HG03575 (cell line): ENCODE data around the gene TRAF2.

Source experiments
- ATAC-seq: cut with Tn5 transposase; IDR thresholded peaks from one replicate; pipeline ENCODE4 v1.9.1; 2021; ENCODE audit not compliant: unreplicated experiment, insufficient number of reproducible peaks, low FRiP score; ENCODE audit errors: extremely low read depth

Gene TRAF2

DNA sequence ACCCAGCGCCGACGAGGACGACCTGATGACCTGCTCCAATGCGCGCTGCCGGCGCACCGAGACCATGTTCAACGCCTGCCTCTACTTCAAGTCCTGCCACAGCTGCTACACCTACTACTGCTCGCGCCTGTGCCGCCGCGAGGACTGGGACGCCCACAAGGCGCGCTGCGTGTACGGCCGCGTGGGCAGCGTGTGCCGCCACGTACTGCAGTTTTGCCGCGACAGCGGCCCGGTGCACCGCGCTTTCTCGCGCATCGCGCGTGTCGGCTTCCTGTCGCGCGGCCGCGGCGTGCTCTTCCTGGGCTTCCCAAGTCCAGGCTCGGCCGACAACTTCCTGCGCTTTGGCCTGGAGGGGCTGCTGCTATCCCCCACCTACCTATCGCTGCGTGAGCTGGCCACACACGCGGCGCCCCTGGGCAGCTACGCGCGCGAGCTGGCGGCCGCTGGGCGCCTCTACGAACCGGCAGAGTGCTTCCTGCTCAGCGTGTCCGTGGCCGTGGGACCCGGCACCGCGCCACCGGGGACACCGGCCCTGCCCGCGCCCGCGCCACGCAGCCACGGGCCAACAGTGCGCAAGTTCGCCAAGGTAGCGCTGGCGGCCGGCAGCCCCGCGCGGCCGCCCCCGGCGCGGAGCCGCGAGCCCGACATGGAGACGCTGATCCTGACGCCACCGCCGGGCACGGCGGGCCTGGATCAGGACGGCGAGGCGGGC lies 39.8 kb upstream of the TRAF2 start:
- ATAC-seq: no peak

DNA sequence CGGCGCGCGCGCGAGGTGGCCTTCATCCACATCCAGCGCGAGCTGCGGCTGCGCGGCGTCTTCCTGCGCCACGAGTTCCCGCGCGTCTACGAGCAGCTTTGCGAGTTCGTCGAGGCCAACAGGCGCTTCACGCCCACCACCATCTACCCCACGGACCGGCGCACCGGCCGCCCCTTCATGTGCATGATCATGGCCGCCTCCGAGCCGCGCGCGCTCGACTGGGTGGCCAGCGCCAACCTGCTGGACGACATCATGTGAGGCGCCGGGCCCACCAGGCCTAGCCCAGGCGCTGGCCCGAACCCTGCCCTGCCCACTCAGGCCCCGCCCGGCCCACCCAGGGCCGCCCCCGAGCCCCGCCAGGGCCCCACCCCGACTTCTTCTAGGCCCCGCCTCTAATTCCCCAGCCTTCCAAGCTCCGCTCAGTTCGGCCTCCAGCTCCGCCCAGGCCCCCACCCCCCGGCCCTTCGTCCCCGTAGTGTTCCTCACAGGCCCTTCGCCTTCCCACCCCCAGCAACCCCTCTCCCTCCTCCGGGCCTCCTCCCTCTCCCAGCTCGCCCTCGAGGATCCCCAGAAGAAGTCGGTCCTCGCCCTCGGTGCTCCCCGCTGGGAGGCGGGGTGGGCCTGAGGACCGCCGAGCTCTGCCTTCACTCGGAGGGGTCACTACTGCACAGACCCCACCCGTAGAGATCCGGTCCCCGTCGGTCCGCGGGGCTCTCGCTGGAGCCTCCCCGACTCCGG lies 39.1 kb upstream of the TRAF2 start:
- ATAC-seq: no peak

DNA sequence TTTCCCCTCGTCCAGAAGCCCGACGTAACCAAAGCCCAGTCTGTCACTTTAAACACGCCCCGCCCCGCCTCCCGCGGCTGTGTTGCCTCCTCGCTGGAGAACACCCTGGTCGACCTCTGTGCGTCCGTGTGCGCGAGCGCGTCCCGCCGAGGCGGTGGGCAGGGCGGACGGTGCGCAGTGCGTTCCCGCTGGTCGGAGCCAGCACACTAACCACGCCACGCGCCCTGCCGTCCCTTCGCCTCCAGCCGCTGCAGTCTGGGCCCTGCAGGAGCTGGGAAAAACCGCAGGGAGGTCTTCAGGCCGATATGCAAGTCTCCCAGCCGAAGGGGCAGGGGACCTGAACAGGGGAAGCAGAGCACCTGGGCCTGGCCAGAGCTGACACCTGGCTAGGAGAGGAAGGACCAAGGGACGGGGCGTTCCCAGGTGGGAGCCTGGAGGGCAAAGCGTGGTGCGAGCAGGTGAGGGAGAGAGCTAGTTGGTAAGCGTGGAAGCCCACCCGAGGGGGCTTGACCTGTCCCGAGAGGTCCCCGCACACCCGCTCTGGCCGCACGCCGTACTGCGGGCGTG lies 38.4 kb upstream of the TRAF2 start:
- no peak for ATAC-seq

DNA sequence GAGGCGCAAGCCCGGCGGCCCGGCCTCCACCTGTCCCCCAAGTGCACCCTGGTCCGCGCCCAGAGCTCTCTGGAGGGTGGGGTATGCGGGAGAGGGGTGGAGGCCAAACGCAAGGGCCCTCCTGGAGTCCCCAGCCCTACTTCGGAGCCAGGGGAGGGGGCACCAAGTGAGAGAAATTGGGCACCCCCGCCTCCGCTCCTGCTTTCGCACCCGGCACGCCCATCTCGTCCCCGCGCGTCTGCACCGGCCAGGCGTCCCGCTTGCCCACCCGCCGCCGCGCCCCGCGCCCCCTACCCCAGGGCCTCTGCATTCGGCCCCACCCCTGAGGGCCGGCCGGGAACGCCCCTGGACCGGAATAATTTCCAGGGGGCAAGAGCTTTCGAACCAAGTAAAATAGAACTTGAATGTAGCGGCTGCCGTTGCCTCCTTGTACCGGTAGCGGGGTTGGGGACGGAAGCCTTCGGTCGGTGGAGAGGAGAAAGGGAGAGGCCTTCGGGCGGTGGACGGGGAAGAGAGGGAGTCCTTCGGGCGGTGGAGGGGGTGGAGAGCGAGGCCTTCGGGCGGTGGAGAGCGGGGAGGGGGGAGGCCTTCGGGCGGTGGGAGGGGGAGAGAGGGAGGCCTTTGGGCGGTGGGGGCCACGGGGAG lies 37.8 kb upstream of the TRAF2 start:
- no peak for ATAC-seq

DNA sequence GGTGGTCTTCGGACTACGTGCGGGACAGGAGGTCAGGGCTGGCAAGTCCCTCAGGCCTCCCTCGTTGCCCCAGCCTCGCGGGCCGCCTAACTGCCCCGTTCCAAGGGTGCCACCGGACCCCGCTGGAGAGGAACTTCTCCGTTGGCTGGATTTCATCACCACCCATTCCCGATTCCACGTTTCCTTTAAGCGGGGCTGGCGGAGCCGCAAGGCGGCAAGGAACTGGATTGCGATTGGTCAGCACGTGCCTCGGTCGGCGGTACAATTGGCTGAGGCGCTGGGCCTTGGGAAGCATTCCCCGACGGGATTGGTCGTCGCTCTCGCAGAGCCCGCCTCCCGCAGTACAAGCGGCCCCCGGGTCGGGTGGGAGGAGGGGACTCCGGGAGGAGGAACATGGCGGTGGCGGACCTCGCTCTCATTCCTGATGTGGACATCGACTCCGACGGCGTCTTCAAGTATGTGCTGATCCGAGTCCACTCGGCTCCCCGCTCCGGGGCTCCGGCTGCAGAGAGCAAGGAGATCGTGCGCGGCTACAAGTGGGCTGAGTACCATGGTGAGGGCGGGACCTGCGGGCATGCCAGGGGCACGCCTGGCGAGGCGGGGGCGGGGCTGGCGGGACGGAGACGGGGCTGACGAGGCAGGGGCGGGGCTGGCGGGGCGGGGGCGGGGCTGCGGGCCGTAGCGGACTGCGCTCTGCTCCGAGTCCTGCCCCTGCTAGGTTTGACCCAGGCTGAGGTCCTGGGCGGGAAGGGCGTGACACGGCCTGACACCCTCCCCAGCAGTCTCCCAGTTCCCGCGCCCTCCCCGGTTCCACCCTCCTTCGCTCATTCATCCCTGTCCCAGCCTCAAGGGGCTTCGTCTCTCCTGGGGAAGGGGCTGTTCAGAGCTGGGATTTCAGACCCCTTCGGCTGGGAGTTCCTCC lies 37.0 kb upstream of the TRAF2 start, which contains the start of gene PHPT1:
Gene PHPT1 (plus strand): TSS at position 372 of the 922 bp plus-strand sequence. CDS start 22 bp downstream, at position 394.
- ATAC-seq: peak; percentile 41

DNA sequence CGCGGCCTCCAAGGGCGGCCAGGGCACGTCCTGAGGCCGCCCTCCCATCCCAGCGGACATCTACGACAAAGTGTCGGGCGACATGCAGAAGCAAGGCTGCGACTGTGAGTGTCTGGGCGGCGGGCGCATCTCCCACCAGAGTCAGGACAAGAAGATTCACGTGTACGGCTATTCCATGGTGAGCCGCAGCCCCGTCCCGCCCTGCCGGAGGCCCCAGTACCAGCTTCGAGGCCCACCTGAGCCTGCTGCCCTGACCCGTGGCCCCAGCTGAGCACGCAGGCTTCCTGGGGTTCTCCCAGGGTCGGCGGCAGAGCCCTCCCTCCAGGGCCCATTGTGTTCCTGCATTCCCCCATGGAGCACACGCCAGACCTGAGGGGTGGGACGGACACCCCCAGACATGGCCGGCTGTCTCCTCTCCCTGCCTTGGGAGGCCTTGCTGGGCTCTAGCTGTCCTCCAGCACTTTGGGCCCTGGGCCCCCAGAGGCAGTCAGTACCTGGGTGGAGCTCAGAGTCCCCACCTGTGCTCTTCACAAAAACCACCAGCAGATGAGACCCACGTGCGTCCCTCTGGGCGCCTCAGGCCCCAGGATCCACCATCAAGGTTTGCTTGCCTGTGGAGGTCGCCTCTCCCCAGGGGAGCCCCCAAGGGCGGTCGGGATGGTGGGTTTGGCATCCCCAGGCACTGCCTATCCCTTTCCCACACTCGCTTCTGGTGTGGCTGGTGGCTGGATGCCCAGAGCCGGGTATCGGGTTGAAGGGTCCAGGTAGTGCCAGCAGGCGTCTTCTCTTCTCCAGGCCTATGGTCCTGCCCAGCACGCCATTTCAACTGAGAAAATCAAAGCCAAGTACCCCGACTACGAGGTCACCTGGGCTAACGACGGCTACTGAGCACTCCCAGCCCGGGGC lies 36.1 kb upstream of the TRAF2 start:
- ATAC-seq: no peak

DNA sequence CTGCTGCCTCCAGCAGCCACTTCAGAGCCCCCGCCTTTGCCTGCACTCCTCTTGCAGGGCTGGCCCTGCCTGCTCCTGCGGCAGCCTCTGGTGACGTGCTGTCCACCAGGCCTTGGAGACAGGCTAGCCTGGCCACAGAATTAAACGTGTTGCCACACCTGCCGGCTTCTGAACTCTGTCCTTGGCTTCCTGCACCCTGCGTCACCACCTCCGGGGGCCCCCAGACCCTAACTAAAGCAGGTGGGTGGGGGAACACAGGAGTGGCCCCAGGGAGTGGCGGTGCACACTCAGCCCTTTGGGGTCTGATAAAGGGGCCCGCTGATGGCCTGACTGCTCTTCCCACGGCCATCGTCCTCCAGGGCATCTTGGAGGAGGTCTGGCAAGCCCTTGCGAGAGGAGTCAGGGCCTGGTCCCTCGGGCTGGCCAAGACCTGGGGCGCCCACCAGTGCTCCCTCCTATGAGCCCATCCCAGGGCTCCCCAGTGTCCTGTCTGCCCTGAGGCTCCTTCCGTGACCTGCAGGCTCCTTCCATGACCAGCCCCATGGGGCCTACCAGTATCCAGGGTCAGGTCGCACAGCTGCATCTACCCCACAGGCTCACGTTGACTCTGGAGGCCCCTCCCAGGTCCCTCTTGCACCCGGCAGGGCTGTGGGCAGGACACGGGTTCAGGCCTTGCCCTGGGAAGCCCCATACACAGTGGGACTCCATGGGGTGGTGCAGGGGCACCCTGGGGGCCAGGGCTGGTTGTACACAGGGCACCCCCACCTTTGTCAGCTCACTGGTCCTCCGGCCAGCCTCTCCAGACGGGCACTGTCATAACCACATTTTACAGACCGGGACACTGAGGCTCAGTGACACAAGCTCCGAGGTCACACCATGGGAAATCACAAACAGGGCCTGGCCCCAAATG lies 35.2 kb upstream of the TRAF2 start:
- no peak for ATAC-seq

DNA sequence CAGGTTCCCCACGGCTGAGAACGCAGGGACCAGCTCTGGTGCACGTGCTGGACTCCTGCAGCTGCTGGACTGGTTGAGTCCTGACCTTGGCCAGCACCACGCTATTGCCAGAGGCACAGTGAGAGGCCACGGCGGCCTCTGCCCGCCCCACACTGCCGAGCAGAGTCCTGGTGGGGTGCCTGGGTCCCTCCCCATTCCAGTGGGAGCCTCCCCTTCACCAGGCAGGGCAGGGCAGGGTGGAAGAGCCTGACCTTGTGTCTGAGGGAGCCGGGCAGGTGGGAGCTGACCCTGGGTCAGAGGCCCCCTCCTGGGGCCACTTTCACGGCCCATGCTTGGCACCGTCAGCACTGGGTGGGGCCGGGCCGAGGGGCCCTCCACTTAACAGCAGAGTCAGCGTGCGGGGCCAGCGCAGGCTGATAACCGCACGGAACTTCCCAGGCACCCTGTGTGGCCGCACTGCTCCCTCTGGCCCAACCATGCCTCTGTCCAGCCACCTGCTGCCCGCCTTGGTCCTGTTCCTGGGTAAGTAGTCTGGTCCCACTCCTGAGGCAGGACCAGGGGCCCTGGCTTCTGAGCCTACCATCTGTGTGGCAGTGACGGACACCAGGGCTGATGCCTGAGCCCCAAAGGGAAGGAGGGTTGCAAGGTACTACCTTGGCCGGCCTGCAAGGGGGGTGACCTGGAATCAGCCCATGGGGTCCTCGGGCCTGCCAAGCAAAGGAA lies 34.2 kb upstream of the TRAF2 start, which contains the start of gene MAMDC4:
Gene MAMDC4 (plus strand): TSS at position 406 of the 723 bp plus-strand sequence. CDS start 71 bp downstream, at position 477.
- no peak for ATAC-seq

DNA sequence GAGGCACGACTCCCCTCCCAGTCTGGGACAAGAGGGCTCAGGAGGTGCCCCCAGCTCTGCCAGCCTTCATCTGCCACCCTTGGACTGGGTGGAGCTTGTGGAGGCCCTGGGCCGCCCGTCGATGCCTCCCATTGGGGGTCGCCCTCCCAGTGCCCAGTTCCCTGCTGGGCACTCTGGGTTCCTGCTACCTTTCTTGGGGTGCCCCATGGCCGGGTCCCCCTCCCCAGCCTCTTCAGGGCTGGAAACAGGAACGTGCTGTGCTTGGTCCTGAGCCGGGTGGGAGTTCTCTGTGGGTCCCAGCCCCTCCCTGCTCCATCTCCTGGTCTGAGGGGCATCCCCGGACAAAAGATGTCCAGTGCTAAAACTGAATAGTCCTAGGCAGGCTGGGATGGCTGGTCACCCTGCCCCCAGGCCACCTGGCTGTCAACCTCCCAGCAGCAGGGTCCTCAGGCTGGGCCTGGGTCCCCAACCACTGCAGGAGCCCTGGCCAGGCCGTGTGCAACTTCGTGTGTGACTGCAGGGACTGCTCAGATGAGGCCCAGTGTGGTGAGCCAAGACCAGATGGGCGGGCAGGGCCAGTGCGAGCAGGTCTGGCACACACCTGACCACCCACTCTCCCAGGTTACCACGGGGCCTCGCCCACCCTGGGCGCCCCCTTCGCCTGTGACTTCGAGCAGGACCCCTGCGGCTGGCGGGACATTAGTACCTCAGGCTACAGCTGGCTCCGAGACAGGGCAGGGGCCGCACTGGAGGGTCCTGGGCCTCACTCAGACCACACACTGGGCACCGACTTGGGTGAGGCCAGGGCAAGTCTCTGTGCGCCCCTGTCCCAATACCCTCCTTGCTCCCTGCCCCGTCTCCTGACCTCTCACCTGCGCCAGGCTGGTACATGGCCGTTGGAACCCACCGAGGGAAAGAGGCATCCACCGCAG lies 33.4 kb upstream of the TRAF2 start:
- ATAC-seq: no peak

DNA sequence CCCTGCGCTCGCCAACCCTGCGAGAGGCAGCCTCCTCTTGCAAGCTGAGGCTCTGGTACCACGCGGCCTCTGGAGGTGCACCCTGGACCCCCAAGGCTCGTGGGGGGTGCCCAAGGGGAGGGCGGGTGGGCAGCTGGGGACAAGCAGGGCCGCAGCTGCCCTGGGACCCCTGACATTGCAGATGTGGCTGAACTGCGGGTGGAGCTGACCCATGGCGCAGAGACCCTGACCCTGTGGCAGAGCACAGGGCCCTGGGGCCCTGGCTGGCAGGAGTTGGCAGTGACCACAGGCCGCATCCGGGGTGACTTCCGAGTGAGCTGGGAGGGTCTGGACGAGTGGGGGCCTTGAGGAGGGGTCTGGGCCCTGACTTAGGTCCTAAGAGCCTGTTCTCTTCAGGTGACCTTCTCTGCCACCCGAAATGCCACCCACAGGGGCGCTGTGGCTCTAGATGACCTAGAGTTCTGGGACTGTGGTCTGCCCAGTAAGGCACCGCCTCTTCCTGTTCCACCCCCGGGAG lies 32.7 kb upstream of the TRAF2 start:
- no peak for ATAC-seq

DNA sequence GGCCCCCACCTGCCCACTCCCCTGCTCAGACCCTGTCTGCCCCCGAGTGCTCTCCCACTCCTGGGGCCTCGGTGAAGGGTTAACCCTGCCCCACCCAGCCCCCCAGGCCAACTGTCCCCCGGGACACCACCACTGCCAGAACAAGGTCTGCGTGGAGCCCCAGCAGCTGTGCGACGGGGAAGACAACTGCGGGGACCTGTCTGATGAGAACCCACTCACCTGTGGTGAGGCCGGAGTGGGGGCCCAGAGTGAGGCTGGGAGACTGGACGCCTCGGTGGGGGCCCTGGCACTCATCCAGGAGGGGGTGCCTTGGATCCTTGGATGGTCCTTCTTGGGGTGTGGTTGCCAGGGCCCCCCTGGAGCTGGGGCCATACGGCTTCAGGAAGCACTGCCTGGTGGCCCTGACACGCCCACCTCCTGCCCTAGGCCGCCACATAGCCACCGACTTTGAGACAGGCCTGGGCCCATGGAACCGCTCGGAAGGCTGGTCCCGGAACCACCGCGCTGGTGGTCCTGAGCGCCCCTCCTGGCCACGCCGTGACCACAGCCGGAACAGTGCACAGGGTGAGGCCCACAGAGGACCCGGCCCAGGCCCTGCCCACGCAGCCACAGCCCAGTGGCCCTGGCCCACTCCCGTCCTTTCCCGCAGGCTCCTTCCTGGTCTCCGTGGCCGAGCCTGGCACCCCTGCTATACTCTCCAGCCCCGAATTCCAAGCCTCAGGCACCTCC lies 32.0 kb upstream of the TRAF2 start:
- ATAC-seq: no peak

DNA sequence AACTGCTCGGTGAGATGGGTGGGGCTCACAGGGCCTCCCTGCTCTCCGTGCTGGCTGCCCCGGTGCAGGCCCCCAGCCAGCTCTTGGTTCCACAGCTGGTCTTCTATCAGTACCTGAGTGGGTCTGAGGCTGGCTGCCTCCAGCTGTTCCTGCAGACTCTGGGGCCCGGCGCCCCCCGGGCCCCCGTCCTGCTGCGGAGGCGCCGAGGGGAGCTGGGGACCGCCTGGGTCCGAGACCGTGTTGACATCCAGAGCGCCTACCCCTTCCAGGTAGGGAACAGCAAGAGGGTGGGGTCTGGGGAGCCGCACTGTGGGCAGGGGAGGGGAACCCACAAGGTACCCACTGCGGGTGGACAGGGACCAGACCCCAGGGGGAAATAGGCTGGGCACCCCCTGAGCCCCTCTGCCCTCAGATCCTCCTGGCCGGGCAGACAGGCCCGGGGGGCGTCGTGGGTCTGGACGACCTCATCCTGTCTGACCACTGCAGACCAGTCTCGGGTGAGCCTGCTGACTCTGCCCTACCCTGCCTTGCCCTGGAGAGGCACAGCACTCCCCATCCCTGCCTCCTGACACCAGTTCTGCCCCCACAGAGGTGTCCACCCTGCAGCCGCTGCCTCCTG lies 31.4 kb upstream of the TRAF2 start:
- no peak for ATAC-seq

DNA sequence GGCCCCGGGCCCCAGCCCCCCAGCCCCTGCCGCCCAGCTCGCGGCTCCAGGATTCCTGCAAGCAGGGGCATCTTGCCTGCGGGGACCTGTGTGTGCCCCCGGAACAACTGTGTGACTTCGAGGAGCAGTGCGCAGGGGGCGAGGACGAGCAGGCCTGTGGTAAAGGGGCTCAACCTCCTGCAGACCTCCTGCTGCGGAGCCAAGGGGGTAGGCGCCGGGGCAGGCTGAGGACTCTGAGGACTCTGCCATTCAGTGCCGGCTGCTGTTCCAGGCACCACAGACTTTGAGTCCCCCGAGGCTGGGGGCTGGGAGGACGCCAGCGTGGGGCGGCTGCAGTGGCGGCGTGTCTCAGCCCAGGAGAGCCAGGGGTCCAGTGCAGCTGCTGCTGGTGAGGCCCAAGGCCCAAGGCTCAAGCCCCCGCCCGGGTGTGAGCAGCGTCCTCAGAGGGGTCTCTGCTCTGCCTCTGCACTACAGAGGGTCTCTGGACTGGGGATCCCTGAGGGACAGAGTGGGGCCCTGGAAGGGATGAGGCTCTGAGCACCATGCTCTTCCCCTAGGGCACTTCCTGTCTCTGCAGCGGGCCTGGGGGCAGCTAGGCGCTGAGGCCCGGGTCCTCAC lies 30.7 kb upstream of the TRAF2 start:
- ATAC-seq: no peak

DNA sequence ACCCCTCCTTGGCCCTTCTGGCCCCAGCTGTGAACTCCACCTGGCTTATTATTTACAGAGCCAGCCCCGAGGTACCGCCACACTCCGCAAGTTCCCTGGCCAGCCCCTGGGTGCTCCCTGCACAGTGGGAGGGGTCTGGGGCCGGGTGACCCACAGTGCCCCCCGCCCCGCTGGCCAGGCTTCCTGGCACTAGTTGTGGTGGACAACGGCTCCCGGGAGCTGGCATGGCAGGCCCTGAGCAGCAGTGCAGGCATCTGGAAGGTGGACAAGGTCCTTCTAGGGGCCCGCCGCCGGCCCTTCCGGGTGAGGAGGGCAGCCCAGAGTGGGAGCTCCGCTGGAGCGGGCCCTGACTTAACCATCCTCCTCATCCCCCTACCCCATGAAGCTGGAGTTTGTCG lies 30.2 kb upstream of the TRAF2 start:
- no peak for ATAC-seq
